GM10266 (cell line): Measurements from ENCODE around the gene MAGI1.

Experiments
- DNase-seq: peaks from one replicate; pipeline ENCODE4 v3.0.0; 2012; ENCODE audit errors: extremely low spot score
- TF ChIP-seq, protein P1 (sequence below): IDR thresholded peaks from 2 replicates; pipeline ENCODE4 v1.5.1; 2012; ENCODE audit warnings: mild to moderate bottlenecking, low read depth; ENCODE audit not compliant: control insufficient read depth, insufficient read depth; ENCODE audit errors: missing control alignments

Gene MAGI1

GRCh38 chr3:65687741-65688140, 351.0 kb downstream of the MAGI1 start:
- TF ChIP-seq, protein P1, sequence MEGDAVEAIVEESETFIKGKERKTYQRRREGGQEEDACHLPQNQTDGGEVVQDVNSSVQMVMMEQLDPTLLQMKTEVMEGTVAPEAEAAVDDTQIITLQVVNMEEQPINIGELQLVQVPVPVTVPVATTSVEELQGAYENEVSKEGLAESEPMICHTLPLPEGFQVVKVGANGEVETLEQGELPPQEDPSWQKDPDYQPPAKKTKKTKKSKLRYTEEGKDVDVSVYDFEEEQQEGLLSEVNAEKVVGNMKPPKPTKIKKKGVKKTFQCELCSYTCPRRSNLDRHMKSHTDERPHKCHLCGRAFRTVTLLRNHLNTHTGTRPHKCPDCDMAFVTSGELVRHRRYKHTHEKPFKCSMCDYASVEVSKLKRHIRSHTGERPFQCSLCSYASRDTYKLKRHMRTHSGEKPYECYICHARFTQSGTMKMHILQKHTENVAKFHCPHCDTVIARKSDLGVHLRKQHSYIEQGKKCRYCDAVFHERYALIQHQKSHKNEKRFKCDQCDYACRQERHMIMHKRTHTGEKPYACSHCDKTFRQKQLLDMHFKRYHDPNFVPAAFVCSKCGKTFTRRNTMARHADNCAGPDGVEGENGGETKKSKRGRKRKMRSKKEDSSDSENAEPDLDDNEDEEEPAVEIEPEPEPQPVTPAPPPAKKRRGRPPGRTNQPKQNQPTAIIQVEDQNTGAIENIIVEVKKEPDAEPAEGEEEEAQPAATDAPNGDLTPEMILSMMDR = no peak
- no peak for DNase-seq

GRCh38 chr3:65685621-65686235, 353.0 kb downstream of the MAGI1 start:
- TF ChIP-seq, protein P1 = no peak
- no peak for DNase-seq

GRCh38 chr3:65678516-65678915, 360.2 kb downstream of the MAGI1 start:
- TF ChIP-seq, protein P1 = no peak
- DNase-seq = no peak

GRCh38 chr3:65677486-65678010, 361.2 kb downstream of the MAGI1 start:
- DNase-seq = no peak
- TF ChIP-seq, protein P1 = no peak

- no peak for DNase-seq
- TF ChIP-seq, protein P1 = no peak
Measured at GRCh38 chr3:65676580-65676979, 362.1 kb downstream of the MAGI1 start.

DNA sequence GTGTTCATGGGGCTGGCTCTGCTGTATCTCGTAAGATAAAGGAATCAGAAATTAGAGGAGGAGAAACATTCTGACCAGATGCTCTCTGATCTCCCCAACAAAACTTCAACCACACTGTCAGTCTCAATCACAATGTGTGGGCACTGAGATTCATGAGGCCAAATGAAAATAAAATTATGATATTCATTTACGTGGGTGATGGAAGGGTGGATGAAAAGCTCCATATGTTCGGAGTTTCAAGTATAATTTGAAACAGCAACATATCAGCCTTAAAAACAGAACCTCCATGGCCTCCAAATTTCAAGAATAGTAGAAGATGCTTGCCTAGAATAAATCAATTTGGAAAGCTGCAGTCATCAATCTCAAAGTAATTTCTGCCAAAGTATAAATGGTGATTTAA, 363.7 kb downstream of the MAGI1 start:
- no peak for DNase-seq
- TF ChIP-seq, protein P1 = no peak

- TF ChIP-seq, protein P1 = no peak
- DNase-seq = no peak
Measured at GRCh38 chr3:65674226-65674625, 364.5 kb downstream of the MAGI1 start.
